GM23338 (cell line): ENCODE results near the gene DNAL1. TPM values are rescaled to one million over a fixed set of nuclear protein-coding genes. Genes with fewer than 3 reads are reported as not detected.
"Not testable (repeated sequence)": the region's sequence is repeated elsewhere in the genome, so short reads cannot be mapped to it uniquely, and the experiment has no call there.

Experiments
- ATAC-seq: fragments of 200-7000 bp; cut with Tn5 transposase; 3 replicates; pipeline ENCODE4 v1.9.1; 2020
- DNase-seq: peaks from one replicate; pipeline ENCODE4 v3.0.0-alpha.2; 2015; ENCODE audit warnings: low spot score
- H2AFZ ChIP-seq: fragments of 200-600 bp; sonication (generic); 2 replicates; pipeline ENCODE4 v1.8.0; 2016; ENCODE audit warnings: antibody characterized with exemption, mild to moderate bottlenecking, moderate library complexity
- H3F3A ChIP-seq: fragments of 200-600 bp; sonication (generic); replicated peaks from 2 replicates; pipeline ENCODE4 v1.8.0; 2017; ENCODE audit warnings: antibody characterized with exemption, mixed run types, low read depth
- H3K27ac ChIP-seq: fragments of 200-600 bp; sonication (generic); 2 replicates; pipeline ENCODE4 v1.6.1; 2016; ENCODE audit warnings: low read depth
- H3K27me3 ChIP-seq: fragments of 200-600 bp; sonication (generic); 2 replicates; pipeline ENCODE4 v1.8.0; 2016; ENCODE audit warnings: mild to moderate bottlenecking, mixed run types, moderate library complexity; ENCODE audit not compliant: insufficient read depth
- H3K36me3 ChIP-seq: fragments of 200-600 bp; sonication (generic); 2 replicates; pipeline ENCODE4 v1.8.0; 2016; ENCODE audit warnings: mild to moderate bottlenecking; ENCODE audit not compliant: insufficient read depth
- H3K4me1 ChIP-seq: fragments of 200-600 bp; sonication (generic); 2 replicates; pipeline ENCODE4 v1.8.0; 2016; ENCODE audit warnings: mild to moderate bottlenecking, moderate library complexity; ENCODE audit not compliant: insufficient read depth
- H3K4me2 ChIP-seq: fragments of 200-600 bp; sonication (generic); 2 replicates; pipeline ENCODE4 v1.7.1; 2017; ENCODE audit warnings: mixed run types
- H3K4me3 ChIP-seq: fragments of 200-600 bp; sonication (generic); 2 replicates; pipeline ENCODE4 v1.6.1; 2016; ENCODE audit warnings: mixed run types
- H3K79me2 ChIP-seq: fragments of 200-600 bp; sonication (generic); replicated peaks from 2 replicates; pipeline ENCODE4 v1.8.0; 2017; ENCODE audit warnings: mild to moderate bottlenecking; ENCODE audit not compliant: insufficient read depth
- H3K9me2 ChIP-seq: fragments of 200-600 bp; sonication (generic); 2 replicates; pipeline ENCODE4 v1.8.0; 2017; ENCODE audit not compliant: insufficient read depth
- H4K20me1 ChIP-seq: fragments of 200-600 bp; sonication (generic); replicated peaks from 2 replicates; pipeline ENCODE4 v1.8.0; 2017; ENCODE audit warnings: mild to moderate bottlenecking; ENCODE audit not compliant: insufficient read depth
- H3K27ac Mint-ChIP-seq: 2 replicates; pipeline ENCODE4 v1.8.0; 2020; ENCODE audit warnings: inconsistent platforms, mild to moderate bottlenecking, moderate library complexity, mixed read lengths
- H3K27me3 Mint-ChIP-seq: 3 replicates; pipeline ENCODE4 v1.8.0; 2022; ENCODE audit warnings: low read depth, mild to moderate bottlenecking, moderate library complexity, mixed read lengths, inconsistent platforms; ENCODE audit not compliant: insufficient read depth, poor library complexity
- H3K36me3 Mint-ChIP-seq: 3 replicates; pipeline ENCODE4 v1.8.0; 2021; ENCODE audit warnings: low read depth, mild to moderate bottlenecking, inconsistent platforms, moderate library complexity, mixed read lengths
- H3K4me1 Mint-ChIP-seq: 3 replicates; pipeline ENCODE4 v1.8.0; 2020; ENCODE audit warnings: mild to moderate bottlenecking, inconsistent platforms, mixed read lengths
- H3K4me3 Mint-ChIP-seq: 3 replicates; pipeline ENCODE4 v1.8.0; 2021; ENCODE audit warnings: moderate library complexity, mild to moderate bottlenecking, inconsistent platforms, mixed read lengths
- H3K9me3 Mint-ChIP-seq: 3 replicates; pipeline ENCODE4 v1.8.0; 2020; ENCODE audit warnings: moderate library complexity, mild to moderate bottlenecking, inconsistent platforms, mixed read lengths
- CREB1 ChIP-seq: fragments of 250-450 bp; sonication (Bioruptor Pico); IDR thresholded peaks from 2 replicates; pipeline ENCODE4 v1.5.0; 2020; ENCODE audit warnings: low read depth, mild to moderate bottlenecking, moderate library complexity
- EZH2 ChIP-seq: fragments of 200-600 bp; sonication (generic); IDR thresholded peaks from one replicate; pipeline ENCODE4 v1.8.0; 2017; ENCODE audit warnings: antibody characterized with exemption, mild to moderate bottlenecking, low read depth; ENCODE audit not compliant: unreplicated experiment
- EZH2phosphoT487 ChIP-seq: fragments of 200-600 bp; sonication (generic); IDR thresholded peaks from one replicate; pipeline ENCODE4 v1.8.1; 2018; ENCODE audit warnings: antibody characterized with exemption; ENCODE audit not compliant: unreplicated experiment
- JUNB ChIP-seq: IDR thresholded peaks from one replicate; pipeline ENCODE4 v1.6.1; 2016; ENCODE audit warnings: antibody characterized with exemption; ENCODE audit not compliant: unreplicated experiment
- POLR2AphosphoS5 ChIP-seq: IDR thresholded peaks from 2 replicates; pipeline ENCODE4 v1.6.1; 2016; ENCODE audit warnings: antibody characterized with exemption, low read depth
- STAT1 ChIP-seq: IDR thresholded peaks from one replicate; pipeline ENCODE4 v1.6.1; 2016; ENCODE audit warnings: antibody characterized with exemption; ENCODE audit not compliant: unreplicated experiment
- ZNF114 ChIP-seq: fragments of 250-450 bp; sonication (Bioruptor Pico); IDR thresholded peaks from 2 replicates; pipeline ENCODE4 v1.5.0; 2020; ENCODE audit warnings: mild to moderate bottlenecking, moderate library complexity
- polyA plus RNA-seq: library from polyadenylated mRNA; unstranded; fragments of >200 nt; fragmentation: Nextera tagmentation; extraction: Ambion mirVana; gene quantifications from 2 replicates; pipeline ENCODE4 v1.2.1, GENCODE V29; 2016
- total RNA-seq: library from RNA; depleted of rRNA; stranded (reverse); fragments of >200 nt; shearing (Covaris generic); gene quantifications from 2 replicates; pipeline ENCODE4 v1.2.3, GENCODE V29; 2014
- TF ChIP-seq, protein P1 (sequence below): fragments of 250-450 bp; sonication (Bioruptor Pico); IDR thresholded peaks from 2 replicates; pipeline ENCODE4 v1.5.0; 2020; ENCODE audit warnings: mild to moderate bottlenecking, moderate library complexity
- TF ChIP-seq, protein P2 (sequence below), 2 experiments: fragments of 200-600 bp in 1 of 2; sonication (generic) in 1 of 2; conservative IDR thresholded peaks; 2 replicates each; pipeline versions ENCODE4 v1.5.1 to v1.6.1; 2016 to 2017; ENCODE audit warnings: antibody characterized with exemption in 2 of 2, low read depth in 2 of 2, mild to moderate bottlenecking in 2 of 2, moderate library complexity in 1 of 2
- TF ChIP-seq, protein P3 (sequence below): IDR thresholded peaks from 2 replicates; pipeline ENCODE4 v1.6.1; 2016; ENCODE audit warnings: antibody characterized with exemption

DNAL1 gene
- total and polyA plus RNA-seq, 2 experiments from 2014 or later = 7.6 to 29.3 TPM

DNA sequence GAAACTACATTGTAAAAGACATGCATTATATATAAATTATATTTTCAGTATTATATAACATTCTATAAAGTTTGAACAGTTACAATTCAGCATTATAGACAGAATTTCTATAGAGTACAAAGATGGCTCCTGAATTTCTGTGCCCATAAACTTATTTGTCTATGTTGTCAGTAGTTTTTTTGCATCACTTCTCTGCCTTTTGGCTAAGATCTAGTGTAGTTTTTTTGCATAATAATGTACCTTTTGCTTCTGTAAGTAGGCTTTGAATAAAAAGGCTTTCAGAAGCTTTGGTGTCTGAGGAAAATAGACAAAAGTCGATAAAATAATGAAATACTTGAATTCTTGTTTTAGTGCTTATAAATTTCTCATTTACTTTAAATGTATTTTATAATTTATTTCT lies 11.1 kb downstream of the DNAL1 start (continued):
- TF ChIP-seq, protein P1, sequence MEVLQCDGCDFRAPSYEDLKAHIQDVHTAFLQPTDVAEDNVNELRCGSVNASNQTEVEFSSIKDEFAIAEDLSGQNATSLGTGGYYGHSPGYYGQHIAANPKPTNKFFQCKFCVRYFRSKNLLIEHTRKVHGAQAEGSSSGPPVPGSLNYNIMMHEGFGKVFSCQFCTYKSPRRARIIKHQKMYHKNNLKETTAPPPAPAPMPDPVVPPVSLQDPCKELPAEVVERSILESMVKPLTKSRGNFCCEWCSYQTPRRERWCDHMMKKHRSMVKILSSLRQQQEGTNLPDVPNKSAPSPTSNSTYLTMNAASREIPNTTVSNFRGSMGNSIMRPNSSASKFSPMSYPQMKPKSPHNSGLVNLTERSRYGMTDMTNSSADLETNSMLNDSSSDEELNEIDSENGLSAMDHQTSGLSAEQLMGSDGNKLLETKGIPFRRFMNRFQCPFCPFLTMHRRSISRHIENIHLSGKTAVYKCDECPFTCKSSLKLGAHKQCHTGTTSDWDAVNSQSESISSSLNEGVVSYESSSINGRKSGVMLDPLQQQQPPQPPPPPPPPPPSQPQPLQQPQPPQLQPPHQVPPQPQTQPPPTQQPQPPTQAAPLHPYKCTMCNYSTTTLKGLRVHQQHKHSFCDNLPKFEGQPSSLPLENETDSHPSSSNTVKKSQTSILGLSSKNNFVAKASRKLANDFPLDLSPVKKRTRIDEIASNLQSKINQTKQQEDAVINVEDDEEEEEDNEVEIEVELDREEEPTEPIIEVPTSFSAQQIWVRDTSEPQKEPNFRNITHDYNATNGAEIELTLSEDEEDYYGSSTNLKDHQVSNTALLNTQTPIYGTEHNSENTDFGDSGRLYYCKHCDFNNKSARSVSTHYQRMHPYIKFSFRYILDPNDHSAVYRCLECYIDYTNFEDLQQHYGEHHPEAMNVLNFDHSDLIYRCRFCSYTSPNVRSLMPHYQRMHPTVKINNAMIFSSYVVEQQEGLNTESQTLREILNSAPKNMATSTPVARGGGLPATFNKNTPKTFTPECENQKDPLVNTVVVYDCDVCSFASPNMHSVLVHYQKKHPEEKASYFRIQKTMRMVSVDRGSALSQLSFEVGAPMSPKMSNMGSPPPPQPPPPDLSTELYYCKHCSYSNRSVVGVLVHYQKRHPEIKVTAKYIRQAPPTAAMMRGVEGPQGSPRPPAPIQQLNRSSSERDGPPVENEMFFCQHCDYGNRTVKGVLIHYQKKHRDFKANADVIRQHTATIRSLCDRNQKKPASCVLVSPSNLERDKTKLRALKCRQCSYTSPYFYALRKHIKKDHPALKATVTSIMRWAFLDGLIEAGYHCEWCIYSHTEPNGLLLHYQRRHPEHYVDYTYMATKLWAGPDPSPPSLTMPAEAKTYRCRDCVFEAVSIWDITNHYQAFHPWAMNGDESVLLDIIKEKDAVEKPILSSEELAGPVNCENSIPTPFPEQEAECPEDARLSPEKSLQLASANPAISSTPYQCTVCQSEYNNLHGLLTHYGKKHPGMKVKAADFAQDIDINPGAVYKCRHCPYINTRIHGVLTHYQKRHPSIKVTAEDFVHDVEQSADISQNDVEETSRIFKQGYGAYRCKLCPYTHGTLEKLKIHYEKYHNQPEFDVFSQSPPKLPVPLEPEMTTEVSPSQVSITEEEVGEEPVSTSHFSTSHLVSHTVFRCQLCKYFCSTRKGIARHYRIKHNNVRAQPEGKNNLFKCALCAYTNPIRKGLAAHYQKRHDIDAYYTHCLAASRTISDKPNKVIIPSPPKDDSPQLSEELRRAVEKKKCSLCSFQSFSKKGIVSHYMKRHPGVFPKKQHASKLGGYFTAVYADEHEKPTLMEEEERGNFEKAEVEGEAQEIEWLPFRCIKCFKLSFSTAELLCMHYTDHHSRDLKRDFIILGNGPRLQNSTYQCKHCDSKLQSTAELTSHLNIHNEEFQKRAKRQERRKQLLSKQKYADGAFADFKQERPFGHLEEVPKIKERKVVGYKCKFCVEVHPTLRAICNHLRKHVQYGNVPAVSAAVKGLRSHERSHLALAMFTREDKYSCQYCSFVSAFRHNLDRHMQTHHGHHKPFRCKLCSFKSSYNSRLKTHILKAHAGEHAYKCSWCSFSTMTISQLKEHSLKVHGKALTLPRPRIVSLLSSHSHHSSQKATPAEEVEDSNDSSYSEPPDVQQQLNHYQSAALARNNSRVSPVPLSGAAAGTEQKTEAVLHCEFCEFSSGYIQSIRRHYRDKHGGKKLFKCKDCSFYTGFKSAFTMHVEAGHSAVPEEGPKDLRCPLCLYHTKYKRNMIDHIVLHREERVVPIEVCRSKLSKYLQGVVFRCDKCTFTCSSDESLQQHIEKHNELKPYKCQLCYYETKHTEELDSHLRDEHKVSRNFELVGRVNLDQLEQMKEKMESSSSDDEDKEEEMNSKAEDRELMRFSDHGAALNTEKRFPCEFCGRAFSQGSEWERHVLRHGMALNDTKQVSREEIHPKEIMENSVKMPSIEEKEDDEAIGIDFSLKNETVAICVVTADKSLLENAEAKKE (CRISPR knock-in tag) = no peak
- no peak for TF ChIP-seq STAT1
- TF ChIP-seq, protein P2, sequence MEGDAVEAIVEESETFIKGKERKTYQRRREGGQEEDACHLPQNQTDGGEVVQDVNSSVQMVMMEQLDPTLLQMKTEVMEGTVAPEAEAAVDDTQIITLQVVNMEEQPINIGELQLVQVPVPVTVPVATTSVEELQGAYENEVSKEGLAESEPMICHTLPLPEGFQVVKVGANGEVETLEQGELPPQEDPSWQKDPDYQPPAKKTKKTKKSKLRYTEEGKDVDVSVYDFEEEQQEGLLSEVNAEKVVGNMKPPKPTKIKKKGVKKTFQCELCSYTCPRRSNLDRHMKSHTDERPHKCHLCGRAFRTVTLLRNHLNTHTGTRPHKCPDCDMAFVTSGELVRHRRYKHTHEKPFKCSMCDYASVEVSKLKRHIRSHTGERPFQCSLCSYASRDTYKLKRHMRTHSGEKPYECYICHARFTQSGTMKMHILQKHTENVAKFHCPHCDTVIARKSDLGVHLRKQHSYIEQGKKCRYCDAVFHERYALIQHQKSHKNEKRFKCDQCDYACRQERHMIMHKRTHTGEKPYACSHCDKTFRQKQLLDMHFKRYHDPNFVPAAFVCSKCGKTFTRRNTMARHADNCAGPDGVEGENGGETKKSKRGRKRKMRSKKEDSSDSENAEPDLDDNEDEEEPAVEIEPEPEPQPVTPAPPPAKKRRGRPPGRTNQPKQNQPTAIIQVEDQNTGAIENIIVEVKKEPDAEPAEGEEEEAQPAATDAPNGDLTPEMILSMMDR (conservative IDR thresholded peaks at IDR 0.05; ENCODE audit: low read depth in 2 of 2) = no peak
- no peak for TF ChIP-seq EZH2phosphoT487
- TF ChIP-seq EZH2 = no peak
- no peak for TF ChIP-seq JUNB
- no peak for TF ChIP-seq POLR2AphosphoS5
- TF ChIP-seq, protein P3, sequence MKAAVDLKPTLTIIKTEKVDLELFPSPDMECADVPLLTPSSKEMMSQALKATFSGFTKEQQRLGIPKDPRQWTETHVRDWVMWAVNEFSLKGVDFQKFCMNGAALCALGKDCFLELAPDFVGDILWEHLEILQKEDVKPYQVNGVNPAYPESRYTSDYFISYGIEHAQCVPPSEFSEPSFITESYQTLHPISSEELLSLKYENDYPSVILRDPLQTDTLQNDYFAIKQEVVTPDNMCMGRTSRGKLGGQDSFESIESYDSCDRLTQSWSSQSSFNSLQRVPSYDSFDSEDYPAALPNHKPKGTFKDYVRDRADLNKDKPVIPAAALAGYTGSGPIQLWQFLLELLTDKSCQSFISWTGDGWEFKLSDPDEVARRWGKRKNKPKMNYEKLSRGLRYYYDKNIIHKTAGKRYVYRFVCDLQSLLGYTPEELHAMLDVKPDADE = no peak
- TF ChIP-seq ZNF114 (CRISPR knock-in tag) = no peak
- no peak for TF ChIP-seq CREB1 (CRISPR knock-in tag)

DNA sequence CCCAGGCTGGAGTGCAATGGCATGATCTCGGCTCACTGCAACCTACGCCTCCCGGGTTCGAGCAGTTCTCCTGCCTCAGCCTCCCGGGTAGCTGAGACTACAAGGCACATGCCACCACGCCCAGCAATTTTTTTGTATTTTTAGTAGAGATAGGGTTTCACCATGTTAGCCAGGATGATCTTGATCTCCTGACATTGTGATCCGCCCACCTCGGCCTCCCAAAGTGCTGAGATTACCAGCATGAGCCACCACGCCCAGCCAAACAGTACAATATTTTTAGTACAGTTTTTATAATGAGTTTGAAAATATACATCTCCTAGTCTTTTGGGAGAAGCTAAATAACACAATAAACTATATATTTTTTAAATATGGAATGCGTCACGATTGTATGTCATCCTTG lies 14.4 kb downstream of the DNAL1 start:
- H3K27me3 ChIP-seq = not testable (repeated sequence)

More for the DNA sequence above, 14.4 kb downstream of the DNAL1 start:
- H3K9me3 Mint-ChIP-seq, H3K79me2 ChIP-seq, H3K9me2 ChIP-seq, ATAC-seq, H3K27ac ChIP-seq, H3K4me1 Mint-ChIP-seq, H2AFZ ChIP-seq, H3K36me3 ChIP-seq, DNase-seq, H3F3A ChIP-seq, H4K20me1 ChIP-seq, H3K4me3 ChIP-seq, H3K27me3 Mint-ChIP-seq, H3K36me3 Mint-ChIP-seq, H3K4me1 ChIP-seq, H3K4me3 Mint-ChIP-seq, H3K4me2 ChIP-seq, H3K27ac Mint-ChIP-seq: not testable (repeated sequence)
